HuH-7.5 (cell line): ENCODE measurements around the gene SLC5A6.
A peak's percentile ranks its signal among the peaks of the same experiment; 100 is the strongest.
"Not testable (repeated sequence)": the region's sequence is repeated elsewhere in the genome, so short reads cannot be mapped to it uniquely, and the experiment has no call there.

ENCODE experiments used
- DNase-seq: peaks from one replicate; pipeline ENCODE4 v3.0.0; 2011; ENCODE audit warnings: low spot score

Gene SLC5A6

DNA sequence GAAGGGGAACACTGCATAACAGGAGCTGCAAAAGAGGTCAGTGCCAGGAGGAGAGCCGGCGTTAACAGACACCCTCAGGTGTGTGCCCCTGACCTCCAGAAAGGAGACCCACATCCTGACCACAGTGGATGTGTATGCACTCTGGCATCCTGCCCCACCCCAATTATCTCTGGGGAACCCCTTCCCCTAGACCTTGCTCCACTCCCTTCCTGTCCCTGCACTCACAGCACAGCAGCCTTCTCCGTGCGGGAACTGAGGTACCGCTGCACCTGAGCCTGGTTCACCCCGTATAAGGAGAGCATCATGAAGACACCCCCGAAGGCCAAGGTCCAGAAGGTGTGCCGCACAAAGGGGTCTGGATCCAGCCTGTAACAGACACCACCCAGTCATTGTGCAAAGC, 7.5 kb downstream of the SLC5A6 start:
- no peak for DNase-seq

DNA sequence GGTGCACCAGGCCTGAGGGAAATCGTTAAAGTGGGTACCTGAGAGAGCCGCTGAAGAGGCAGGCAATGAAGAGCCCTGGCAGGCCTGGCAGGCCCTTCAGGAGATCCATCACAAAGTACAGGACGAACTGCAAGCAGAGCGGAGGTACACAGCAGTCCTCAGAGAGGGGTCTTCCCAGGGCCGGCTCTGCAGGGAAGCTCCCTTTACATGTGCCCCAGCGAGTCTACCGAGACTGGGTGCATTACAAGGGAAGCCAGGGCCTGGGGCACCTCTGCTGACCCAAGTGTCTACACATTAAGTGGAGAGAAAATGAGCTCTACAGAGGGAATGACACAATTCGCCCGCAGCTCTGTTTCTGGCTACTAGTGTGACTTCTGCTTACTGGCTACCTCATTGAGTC, 8.3 kb downstream of the SLC5A6 start:
- DNase-seq, result no peak

DNA sequence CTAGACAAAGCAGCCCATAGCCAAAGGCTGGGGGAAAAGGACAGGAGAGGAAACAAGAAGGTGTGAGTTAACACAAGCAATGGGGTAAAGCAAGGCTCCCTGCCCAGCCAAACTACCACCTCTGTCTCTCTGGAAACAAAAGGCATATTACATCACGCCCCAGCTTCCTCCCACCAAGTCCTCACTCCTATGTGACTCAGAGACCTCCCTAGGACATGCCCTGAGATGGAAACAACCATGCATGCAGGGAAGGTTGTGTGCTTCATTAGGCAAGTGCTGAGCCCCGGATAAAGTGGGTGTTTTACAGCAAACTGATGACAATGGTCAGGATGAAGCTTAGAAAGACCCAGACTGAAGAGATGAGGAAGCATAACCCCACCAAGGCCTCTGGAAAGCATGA, 9.2 kb downstream of the SLC5A6 start:
- no peak for DNase-seq

DNA sequence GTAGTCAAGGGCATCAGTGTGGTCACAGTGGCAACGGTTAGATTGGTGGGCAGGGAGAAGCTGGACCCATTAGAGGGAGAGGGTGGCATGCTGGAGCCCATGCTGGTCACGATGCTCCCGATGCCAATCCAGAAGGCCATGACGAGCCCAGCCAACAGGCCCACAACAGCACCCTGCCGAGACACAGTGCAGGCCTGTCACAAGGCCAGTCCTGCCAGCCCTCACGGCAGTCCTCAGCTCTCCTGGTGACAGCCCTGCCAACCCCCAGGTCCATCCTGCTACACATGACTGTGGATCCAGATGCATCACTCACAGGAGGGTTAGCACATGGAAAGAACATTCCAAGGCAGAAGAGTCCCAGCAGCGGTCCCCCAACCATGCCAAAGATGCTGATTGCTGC, 10.4 kb downstream of the SLC5A6 start:
- DNase-seq, result no peak

DNA sequence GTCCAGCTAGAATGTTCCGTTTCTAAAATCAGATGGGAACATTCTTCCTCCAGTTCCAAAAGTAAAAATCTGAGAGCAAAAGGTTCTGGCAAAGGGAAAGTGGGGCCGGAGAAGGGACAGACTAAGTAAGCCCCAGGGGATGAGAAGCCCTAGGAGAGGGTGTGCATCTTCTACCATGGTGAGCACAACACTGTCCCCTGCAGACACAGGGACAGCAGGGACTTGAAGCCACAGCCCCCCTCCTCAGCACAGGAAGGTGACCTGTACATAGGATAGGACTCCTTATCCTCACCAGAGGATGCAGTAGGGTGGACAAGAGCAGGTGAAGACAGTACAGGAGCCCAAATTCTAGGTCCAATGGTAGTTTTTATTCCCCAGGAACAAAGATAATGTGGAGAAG, 12.8 kb downstream of the SLC5A6 start:
- no peak for DNase-seq

DNA sequence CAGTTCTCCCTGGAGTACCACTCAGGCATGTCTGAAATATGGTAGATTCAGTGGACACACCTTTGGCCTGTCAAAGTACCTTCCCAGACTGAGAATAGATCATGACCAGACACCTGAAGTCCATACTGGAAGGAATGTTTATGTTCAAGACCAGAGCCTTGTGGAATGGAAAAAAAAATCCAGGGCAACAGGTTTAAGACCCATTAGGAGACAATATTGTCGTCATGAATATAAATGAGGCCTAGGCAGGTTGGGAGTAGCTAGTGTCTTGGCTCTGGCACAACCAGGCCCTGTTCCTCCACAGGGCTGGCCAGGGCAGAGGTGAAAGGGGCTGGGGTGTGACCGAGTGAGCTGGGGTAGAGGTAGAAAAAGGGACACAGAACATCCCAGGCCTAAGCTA, 13.4 kb downstream of the SLC5A6 start:
- no peak for DNase-seq

DNA sequence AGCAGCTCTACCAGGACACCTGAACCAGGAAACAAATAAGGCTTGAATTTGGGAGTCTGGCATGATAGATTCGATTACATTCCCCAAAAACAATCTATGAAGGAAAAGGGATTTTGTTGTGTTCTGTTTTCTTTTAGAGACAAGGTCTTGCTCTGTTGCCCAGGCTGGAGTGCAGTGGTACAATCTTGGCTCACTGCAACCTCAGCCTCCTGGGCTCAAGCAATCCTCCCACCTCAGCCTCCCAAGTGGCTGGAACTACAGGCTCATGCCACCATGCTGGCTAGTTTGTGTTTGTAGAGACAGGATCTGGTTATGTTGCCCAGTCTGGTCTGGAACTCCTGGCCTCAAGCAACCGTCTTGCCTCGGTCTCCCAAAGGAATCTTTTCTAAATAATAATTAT, 14.0 kb downstream of the SLC5A6 start:
- DNase-seq, result not testable (repeated sequence)

DNA sequence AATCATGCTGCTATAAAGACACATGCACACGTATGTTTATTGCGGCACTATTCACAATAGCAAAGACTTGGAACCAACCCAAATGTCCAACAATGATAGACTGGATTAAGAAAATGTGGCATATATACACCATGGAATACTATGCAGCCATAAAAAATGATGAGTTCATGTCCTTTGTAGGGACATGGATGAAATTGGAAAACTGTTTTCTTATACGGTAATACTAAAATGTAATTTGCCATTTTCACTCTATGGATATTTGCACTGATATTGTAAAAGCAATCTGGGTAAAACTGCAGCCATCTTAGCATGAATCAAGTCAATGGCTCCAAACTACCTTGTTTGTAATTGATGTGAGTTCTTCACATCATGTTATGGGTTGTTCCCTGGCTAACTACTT, 16.3 kb downstream of the SLC5A6 start:
- not testable (repeated sequence) for DNase-seq

DNA sequence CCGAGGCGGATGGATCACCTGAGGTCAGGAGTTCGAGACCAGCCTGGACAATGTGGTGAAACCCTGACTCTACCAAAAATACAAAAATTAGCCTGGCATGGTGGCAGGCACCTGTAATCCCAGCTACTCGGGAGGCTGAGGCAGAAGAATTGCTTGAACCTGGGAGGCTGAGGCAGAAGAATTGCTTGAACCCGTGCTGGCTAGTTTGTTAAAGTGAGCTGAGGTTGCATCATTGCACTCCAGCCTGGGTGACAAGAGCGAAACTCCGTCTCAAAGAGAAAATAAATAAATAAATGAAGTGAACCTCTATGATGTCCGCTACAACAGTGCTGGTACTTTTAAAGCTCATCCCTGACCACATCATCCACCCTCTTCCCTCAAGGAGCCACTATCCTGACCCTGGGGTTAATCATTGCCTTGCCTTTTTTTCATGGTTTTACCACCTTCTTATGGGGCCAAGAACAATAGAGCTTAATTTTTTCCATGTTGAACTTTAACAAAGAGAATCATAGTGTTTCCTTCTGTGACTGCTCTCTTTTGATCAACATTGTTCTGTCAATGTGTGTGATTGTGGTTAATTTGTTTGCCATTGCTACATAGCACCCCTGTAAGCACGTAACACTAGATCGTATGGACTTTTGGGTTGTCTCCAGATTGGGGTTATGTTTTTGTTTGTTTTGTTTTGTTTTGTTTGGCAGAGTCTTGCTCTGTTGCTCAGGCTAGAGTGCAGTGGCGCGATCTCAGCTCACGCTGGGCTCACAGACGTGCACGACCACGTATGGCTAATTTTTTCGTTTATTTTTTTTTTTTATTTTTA, 17.3 kb downstream of the SLC5A6 start:
- DNase-seq, result no peak

DNA sequence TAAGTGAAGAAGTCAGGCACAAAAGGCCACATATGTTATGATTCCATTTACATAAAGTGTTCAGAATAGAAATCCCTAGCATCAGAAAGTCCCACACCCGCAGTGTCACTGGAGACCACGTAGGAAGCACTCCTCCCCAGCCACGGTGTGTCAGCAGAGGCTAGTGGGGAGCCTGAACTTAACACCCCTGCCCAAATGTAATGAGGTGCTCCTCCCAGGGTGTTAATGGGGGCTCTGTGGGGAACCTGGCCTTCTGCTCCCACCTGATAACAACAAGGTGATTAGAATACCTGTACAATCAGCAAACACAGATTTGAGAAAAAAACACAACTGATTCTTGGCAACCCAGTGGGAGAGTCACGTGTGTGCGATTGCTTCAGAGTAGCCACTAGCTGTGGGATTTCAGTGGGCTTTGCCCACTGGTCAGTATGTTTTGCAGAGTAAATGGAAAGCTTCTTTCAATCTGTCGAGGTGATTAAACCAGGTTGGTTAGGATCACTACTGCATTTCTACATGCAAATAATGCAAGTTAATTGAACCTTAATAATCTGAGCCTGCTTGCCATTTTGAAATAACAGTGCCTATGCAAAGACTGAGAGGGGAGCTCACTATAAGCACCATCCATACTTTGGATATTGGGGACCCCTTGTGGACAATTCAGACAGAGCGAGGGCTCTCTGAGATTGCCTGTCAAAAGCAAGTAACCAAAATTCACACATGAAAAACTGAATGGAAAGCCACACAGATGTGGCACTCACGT, 20.8 kb downstream of the SLC5A6 start:
- peak; percentile 37 for DNase-seq

DNA sequence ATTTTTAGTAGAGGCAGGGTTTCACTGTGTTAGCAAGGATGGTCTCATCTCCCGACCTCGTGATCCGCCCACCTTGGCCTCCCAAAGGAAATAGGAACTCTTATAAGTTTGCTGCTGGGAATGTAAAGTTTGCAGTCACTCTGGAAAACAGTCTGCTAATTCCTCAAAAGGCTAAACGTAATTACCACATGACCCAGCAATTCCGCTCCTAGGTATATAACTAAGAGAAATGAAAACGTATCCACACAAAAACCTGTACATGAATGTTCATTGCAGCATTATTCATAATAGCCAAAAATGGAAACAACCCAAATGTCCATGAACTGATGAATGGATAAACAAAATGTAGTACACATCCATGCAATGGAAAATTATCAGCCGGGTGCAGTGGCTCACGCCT, 22.1 kb downstream of the SLC5A6 start:
- no peak for DNase-seq

DNA sequence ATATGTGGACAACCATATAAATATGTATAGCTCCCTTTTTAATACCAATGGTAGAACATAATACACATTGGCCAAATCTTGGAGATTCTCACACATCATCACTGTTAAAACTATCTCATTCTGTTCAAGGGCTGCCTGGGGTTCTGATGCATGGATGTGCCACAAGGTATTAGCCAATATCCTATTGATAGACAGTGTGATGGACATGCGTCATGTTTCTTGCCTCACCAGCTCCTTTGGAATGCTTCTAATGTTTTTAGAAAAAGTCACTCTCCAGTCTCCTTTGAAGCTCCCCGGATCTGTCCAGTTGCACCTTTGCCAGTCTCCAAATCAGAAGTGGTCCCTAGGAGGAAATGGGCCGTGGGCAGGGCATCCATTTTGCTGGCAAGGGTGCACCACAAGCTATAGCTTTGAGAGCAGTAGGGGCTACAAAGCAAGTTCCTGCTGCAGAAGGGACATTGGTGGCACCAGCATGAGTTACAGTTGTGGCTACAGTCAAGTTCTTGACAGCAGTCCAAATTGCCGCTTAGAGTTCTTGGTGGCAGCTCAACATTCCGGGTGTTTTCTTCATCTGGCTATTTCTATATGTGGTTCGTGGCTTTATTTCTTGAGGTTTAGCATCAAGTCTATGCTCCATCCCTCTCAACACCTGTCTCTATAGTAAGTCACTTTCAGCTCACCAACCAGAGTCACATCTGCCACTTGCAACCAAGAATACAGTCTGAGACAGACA, 25.3 kb downstream of the SLC5A6 start:
- DNase-seq, result no peak

DNA sequence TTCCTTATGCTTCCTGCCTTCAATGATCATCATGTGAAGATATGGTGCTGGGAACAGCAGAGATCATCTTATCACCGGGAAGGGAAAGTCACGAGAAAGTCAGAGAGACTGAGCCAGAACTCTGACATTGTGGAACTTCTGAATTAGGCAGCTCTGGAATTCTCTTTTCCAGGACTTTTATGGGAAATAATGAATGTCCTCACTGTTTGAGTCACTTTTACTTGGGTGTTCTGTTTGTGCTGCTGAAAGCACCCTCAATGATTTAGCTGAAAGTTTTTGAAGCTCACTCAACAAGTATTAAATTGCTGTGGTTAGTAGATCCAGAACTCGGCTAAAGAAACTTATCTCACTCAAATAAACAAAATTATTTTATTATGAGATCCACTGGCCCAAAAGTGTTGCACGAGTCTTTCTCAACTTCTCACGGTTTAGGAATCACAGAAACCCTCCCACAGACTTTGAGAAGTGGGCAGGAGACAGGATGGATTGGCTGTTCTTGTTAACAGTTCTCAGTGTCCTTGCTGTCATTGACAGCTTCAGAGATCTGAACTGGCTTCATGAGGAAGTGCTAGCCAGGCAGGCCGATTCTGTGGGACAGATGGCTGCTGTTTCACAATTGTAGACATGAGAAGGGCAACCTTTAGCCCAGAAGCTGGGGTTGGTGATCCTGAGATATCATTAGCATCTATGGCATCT, 26.6 kb downstream of the SLC5A6 start:
- no peak for DNase-seq

DNA sequence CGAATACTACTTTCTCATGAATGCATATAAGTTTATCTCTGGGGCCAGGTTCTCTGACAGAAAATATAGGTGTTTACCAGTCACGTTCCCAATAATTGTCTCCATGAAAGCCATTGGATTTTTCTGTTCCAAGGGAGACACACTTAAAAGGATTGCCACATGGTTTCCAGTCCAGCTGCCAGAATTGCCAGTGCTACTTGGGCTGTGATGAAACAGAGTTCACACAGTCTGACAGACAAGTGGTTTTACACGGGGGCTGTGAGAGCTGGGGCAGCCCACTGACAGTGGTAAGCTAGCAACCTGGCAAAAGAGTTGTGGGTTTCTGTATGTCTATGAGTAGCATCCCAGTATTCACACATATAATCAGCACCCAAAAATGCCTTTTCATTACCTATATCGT, 28.0 kb downstream of the SLC5A6 start:
- DNase-seq, result no peak

DNA sequence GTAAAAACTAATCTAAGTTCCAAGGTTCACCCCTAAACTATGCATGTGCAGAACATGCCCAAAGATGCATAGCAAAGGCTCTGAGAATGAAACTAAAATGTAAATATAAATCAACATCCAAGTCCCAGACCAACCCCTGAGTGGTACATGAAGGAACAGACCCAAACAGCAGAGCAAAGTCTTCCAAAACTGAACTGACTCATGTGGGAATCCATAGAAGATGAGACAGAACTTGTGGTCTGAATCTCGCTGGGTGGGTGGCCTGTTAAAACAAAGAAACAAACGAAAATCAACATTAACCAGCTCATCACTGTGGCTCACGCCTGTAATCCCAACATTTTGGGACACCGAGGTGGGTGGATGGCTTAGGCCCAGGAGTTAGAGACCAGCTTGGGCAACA, 29.7 kb downstream of the SLC5A6 start:
- no peak for DNase-seq

DNA sequence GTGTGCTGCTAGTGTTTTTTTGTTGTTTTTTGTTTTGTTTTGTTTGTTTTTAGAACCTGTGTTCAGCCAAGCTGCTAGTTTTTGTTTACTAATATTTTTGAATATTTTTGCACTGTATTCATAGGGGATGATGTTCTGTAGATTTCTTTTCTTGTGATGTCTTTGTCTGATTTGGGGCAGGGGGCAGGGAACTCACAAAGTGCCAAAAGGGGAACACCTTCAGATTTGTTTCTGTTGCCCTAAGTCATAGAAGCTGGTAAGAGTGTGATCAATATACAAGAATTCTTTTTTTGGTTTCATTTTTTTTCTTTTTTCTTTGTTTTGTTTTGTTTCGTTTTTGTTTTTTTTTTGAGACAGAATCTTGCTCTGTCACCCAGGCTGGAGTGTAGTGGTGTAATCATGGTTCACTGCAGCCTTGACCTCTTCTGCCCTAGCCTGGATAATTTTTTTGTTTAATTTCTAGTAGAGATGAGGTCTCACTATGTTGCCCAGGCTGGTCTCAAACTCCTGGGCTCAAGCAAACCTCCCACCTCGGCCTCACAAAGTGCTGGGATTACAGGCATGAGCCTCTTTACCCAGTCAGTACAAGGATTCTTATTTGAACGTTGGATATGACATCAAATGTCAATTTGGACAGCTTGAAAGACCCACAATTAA, 32.6 kb downstream of the SLC5A6 start:
- no peak for DNase-seq

DNA sequence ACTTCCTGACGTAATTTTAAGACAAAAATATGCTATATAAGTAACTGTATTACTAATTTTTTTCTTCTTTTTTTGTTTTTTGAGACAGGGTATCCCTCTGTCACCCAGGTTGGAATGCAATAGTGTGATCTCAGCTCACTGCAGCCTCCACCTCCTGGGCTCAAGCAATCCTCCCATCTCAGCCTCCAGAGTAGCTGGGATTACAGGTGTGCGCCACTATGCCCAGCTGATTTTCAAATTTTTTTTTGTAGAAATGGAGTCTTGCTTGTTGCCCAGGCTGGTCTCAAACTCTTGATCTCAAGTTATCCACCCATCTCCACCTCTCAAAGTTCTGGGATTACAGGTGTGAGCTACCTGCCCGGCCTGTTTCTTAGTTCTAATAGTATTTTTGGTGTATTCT, 33.6 kb downstream of the SLC5A6 start:
- no peak for DNase-seq

DNA sequence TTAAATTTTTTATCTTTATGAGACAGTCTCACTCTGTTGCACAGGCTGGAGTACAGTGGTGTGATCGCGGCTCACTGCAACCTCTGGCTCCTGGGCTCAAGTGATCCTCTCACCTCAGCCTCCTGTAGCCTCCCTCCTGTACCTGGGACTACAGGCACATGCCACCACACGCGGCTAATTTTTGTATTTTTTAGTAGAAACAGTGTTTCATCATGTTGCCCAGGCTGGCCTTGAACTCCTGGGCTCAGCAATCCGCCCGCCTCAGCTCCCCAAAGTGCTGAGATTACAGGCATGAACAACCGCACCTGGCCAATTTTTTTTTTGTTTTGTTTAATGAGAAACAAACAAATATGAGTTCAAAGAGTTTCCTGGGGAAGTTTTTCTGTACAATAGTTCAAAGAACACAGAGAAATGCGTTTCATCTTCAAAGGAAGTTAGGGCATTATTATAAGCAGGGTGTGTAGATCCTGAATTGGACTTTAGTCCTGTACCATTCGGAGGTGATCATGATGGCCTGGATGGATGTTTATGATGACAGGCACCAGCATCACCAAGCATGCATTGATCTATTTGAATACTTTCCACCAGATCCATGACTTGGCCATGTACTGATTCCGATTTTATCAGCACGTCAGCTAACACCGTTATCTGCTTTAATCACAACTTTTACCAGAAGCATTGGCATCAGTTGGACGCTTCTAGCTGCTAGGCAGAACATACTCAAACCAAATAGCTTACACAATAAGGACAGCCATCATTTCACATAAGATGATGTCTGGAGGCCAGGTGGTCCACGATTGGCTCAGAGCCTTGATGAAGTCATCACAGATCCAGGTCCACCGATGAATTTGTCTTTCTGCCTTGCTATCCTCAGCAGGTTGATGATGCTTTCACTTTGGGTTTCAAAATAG, 34.4 kb downstream of the SLC5A6 start:
- DNase-seq, result no peak

DNA sequence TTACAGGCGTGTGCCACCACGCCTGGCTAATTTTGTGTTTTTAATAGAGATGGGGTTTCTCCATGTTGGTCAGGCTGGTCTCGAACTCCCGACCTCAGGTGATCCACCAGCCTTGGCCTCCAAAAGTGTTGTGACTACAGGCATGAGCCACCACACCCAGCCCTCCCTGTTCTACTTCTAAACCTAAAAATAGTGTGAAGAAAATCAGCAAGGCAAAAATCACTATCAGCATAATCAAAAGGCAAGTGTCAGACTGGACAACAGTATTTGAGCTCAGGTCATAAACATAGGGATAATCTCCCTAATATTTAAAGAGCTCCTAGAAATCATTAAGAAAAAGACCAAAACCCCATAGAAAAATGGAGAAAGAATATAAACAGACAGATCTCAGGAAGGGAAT, 36.3 kb downstream of the SLC5A6 start:
- DNase-seq, result not testable (repeated sequence)

DNA sequence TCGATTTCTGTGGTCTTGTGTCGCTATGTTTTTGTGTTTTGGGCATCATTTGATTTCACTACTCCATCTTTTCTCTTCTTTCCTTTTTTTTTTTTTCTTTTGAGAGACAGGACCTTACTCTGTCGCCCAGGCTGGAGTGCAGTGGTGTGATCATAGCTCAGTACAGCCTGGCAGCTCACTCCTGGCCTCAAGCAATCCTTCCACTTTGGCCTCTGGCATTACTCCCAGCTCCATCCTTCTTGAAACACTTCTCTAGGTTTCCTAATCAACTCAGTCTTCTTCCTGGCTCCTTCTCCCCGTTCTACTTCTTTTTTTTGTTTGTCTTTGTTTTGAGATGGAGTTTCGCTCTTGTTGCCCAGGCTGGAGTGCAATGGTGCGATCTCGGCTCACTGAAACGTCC, 36.7 kb downstream of the SLC5A6 start:
- DNase-seq, result no peak

DNA sequence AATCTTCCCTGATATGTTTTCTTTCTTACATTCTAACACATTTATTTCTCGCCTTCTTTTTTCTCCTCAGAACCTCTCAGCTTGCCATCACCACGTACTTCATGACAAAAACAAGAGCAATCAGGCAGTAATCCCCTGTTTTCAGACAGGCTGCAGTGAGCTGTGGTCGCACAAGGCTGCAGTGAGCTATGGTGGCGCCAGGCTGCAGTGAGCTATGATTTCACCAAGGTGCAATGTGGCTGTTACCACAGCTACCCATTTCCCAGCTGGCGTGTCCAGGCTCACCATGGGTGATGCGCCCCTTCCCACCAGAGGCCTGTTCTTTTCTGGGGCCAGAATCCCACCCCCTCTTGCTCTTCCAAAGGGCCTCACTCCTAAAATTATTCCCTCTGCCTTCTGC, 37.4 kb downstream of the SLC5A6 start:
- no peak for DNase-seq
